ENCODE data around the gene C19orf67. TPM values are rescaled to one million over a fixed set of nuclear protein-coding genes. Genes with fewer than 3 reads are reported as not detected.
A peak's percentile ranks its signal among the peaks of the same experiment; 100 is the strongest.

The C19orf67 gene
- total and polyA plus RNA-seq, 2 experiments from 2014 or later, result not detected

DNA sequence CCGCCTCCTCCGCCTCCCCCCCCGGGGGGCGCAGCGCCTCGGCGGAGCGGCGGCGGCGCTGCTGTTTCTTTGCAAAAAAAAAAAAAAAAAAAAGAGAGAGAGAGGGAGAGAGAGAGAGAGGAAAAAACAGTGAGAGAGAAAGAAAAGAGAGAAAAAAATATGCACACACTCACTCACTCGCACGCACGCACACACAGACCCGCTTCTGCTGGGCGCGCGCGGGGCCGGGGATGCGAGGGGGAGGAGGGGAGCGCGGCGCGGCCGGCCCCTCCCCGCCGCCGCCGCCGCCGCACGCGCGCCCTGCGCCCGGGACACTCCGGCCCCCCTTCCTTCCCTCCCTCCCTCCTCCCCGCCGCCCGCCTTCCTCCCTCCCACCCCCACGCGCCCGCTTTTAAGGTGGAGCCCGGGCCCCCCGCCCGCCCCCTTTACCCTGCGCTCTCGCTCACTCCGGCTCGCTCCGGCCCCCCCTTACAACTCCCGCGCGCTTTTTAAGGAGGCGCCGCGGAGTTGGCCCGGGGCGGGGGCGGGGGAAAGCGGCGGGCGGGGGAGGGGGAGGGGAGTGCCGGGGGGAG lies 5.0 kb upstream of the C19orf67 start, which contains the start of gene SAMD1:
TSS of gene SAMD1 (minus strand) at position 243 of the 572 bp plus-strand sequence.
- H3K27ac Mint-ChIP-seq, result no peak within 1 kb of the TSS
- peak within 1 kb of the TSS; percentile 91 for H3K4me3 Mint-ChIP-seq
- Histone ChIP-seq H3K79me2 (replicated peaks; ENCODE audit: insufficient read depth) (no peaks in the 10 kb centered on the region), H4K20me1 (replicated peaks; ENCODE audit: insufficient read depth) (peaks cover 6% of the 10 kb centered on the region; the same call in 1 of the 2 replicates), H2AFZ (peak within 1 kb of the TSS; percentile 90), H3K9me2 (ENCODE audit: insufficient read depth) (no peaks in the 10 kb centered on the region), H3K4me3 (peak within 1 kb of the TSS; percentile 93), H3K4me1 (ENCODE audit: insufficient read depth) (peaks cover 8% of the 10 kb centered on the region), H3K4me2 (peak within 1 kb of the TSS; percentile 99), H3K27me3 (ENCODE audit: insufficient read depth) (peaks cover 27% of the 10 kb centered on the region), H3K36me3 (ENCODE audit: insufficient read depth) (peaks cover 9% of the 10 kb centered on the region; the same call in 1 of the 2 replicates), H3F3A (replicated peaks; ENCODE audit: low read depth) (peaks cover 26% of the 10 kb centered on the region), H3K27ac (ENCODE audit: low read depth) (0 out of 2 replicates have a peak within 1 kb of the TSS, but pooled peaks have one; percentile 55)
- H3K27me3 Mint-ChIP-seq (ENCODE audit: insufficient read depth, low read depth, poor library complexity), result peaks cover 23% of the 10 kb centered on the region
- no peak for TF ChIP-seq STAT1 (IDR thresholded peaks at IDR 0.05; ENCODE audit: unreplicated experiment)
- ATAC-seq (peak; percentile 20; the same call in 2 of the 3 replicates), DNase-seq (ENCODE audit: low spot score) (peak; percentile 92)
- peaks cover 28% of the 10 kb centered on the region for H3K36me3 Mint-ChIP-seq (ENCODE audit: low read depth)
- H3K9me3 Mint-ChIP-seq, result peaks cover 15% of the 10 kb centered on the region
- H3K4me1 Mint-ChIP-seq, result peaks cover 12% of the 10 kb centered on the region

DNA sequence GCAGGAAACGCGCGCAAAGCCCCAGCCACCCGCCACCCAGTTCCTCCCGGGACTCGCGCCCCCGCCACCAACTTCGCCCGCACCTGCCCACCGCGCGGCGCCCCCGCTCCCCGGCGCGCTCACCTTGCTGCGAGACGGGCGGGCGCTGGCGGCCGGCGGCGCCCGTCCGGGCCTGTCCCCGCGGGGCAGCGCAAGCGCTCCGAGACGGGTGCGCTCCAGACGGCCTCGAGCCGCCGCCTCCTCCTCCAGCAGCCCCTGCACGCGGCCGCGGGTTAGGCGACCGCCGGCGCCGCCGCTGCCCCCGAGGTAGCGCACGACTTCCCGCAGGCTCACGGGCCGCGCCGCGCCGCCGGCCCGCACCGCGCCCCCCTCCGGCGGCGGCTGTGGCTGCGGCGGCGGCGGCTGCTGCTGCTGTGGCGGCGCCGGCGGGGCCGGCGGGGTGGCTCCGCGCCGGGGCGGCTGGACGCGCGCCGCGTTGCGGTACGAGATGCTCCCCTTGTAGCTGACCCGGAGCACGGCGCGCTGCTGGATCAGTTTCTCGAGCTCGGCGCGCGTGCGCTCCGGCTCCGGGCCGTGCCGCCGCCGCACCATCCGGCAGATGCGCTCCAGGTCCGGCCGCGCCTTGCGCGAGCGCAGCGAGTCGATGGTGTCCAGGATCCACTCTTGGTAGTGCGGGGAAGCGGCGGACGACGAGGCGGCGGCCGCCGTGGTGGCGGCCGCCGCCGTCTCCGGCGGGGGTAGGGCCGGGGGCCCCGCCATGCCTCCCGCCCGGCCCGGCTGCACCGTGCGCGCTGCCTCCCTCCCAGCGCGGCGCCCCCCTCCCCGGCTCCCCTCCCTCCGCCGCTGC lies 4.3 kb upstream of the C19orf67 start:
- no peak for ATAC-seq
- no peak for TF ChIP-seq EZH2phosphoT487 (IDR thresholded peaks at IDR 0.05; ENCODE audit: unreplicated experiment)
- no peak for TF ChIP-seq JUNB (IDR thresholded peaks at IDR 0.05; ENCODE audit: unreplicated experiment)
- TF ChIP-seq, protein P1, sequence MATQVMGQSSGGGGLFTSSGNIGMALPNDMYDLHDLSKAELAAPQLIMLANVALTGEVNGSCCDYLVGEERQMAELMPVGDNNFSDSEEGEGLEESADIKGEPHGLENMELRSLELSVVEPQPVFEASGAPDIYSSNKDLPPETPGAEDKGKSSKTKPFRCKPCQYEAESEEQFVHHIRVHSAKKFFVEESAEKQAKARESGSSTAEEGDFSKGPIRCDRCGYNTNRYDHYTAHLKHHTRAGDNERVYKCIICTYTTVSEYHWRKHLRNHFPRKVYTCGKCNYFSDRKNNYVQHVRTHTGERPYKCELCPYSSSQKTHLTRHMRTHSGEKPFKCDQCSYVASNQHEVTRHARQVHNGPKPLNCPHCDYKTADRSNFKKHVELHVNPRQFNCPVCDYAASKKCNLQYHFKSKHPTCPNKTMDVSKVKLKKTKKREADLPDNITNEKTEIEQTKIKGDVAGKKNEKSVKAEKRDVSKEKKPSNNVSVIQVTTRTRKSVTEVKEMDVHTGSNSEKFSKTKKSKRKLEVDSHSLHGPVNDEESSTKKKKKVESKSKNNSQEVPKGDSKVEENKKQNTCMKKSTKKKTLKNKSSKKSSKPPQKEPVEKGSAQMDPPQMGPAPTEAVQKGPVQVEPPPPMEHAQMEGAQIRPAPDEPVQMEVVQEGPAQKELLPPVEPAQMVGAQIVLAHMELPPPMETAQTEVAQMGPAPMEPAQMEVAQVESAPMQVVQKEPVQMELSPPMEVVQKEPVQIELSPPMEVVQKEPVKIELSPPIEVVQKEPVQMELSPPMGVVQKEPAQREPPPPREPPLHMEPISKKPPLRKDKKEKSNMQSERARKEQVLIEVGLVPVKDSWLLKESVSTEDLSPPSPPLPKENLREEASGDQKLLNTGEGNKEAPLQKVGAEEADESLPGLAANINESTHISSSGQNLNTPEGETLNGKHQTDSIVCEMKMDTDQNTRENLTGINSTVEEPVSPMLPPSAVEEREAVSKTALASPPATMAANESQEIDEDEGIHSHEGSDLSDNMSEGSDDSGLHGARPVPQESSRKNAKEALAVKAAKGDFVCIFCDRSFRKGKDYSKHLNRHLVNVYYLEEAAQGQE (IDR thresholded peaks at IDR 0.05; ENCODE audit: unreplicated experiment), result no peak
- TF ChIP-seq, protein P2, sequence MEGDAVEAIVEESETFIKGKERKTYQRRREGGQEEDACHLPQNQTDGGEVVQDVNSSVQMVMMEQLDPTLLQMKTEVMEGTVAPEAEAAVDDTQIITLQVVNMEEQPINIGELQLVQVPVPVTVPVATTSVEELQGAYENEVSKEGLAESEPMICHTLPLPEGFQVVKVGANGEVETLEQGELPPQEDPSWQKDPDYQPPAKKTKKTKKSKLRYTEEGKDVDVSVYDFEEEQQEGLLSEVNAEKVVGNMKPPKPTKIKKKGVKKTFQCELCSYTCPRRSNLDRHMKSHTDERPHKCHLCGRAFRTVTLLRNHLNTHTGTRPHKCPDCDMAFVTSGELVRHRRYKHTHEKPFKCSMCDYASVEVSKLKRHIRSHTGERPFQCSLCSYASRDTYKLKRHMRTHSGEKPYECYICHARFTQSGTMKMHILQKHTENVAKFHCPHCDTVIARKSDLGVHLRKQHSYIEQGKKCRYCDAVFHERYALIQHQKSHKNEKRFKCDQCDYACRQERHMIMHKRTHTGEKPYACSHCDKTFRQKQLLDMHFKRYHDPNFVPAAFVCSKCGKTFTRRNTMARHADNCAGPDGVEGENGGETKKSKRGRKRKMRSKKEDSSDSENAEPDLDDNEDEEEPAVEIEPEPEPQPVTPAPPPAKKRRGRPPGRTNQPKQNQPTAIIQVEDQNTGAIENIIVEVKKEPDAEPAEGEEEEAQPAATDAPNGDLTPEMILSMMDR (conservative IDR thresholded peaks at IDR 0.05; ENCODE audit: low read depth in 2 of 2), result no peak; a peak in 1 of 4 replicates
- no peak for TF ChIP-seq POLR2AphosphoS5 (IDR thresholded peaks at IDR 0.05; ENCODE audit: low read depth)
- TF ChIP-seq, protein P3, sequence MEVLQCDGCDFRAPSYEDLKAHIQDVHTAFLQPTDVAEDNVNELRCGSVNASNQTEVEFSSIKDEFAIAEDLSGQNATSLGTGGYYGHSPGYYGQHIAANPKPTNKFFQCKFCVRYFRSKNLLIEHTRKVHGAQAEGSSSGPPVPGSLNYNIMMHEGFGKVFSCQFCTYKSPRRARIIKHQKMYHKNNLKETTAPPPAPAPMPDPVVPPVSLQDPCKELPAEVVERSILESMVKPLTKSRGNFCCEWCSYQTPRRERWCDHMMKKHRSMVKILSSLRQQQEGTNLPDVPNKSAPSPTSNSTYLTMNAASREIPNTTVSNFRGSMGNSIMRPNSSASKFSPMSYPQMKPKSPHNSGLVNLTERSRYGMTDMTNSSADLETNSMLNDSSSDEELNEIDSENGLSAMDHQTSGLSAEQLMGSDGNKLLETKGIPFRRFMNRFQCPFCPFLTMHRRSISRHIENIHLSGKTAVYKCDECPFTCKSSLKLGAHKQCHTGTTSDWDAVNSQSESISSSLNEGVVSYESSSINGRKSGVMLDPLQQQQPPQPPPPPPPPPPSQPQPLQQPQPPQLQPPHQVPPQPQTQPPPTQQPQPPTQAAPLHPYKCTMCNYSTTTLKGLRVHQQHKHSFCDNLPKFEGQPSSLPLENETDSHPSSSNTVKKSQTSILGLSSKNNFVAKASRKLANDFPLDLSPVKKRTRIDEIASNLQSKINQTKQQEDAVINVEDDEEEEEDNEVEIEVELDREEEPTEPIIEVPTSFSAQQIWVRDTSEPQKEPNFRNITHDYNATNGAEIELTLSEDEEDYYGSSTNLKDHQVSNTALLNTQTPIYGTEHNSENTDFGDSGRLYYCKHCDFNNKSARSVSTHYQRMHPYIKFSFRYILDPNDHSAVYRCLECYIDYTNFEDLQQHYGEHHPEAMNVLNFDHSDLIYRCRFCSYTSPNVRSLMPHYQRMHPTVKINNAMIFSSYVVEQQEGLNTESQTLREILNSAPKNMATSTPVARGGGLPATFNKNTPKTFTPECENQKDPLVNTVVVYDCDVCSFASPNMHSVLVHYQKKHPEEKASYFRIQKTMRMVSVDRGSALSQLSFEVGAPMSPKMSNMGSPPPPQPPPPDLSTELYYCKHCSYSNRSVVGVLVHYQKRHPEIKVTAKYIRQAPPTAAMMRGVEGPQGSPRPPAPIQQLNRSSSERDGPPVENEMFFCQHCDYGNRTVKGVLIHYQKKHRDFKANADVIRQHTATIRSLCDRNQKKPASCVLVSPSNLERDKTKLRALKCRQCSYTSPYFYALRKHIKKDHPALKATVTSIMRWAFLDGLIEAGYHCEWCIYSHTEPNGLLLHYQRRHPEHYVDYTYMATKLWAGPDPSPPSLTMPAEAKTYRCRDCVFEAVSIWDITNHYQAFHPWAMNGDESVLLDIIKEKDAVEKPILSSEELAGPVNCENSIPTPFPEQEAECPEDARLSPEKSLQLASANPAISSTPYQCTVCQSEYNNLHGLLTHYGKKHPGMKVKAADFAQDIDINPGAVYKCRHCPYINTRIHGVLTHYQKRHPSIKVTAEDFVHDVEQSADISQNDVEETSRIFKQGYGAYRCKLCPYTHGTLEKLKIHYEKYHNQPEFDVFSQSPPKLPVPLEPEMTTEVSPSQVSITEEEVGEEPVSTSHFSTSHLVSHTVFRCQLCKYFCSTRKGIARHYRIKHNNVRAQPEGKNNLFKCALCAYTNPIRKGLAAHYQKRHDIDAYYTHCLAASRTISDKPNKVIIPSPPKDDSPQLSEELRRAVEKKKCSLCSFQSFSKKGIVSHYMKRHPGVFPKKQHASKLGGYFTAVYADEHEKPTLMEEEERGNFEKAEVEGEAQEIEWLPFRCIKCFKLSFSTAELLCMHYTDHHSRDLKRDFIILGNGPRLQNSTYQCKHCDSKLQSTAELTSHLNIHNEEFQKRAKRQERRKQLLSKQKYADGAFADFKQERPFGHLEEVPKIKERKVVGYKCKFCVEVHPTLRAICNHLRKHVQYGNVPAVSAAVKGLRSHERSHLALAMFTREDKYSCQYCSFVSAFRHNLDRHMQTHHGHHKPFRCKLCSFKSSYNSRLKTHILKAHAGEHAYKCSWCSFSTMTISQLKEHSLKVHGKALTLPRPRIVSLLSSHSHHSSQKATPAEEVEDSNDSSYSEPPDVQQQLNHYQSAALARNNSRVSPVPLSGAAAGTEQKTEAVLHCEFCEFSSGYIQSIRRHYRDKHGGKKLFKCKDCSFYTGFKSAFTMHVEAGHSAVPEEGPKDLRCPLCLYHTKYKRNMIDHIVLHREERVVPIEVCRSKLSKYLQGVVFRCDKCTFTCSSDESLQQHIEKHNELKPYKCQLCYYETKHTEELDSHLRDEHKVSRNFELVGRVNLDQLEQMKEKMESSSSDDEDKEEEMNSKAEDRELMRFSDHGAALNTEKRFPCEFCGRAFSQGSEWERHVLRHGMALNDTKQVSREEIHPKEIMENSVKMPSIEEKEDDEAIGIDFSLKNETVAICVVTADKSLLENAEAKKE (CRISPR knock-in tag; IDR thresholded peaks at IDR 0.05), result no peak

More for the DNA sequence above, 4.3 kb upstream of the C19orf67 start:
- Histone ChIP-seq H3K36me3 (ENCODE audit: insufficient read depth) (peaks cover 9% of the 10 kb centered on the region; the same call in 1 of the 2 replicates), H4K20me1 (replicated peaks; ENCODE audit: insufficient read depth) (0 out of 2 replicates have a peak, but pooled peaks cover 6% of the 10 kb centered on the region), H3K79me2 (replicated peaks; ENCODE audit: insufficient read depth) (no peaks in the 10 kb centered on the region), H3K27me3 (ENCODE audit: insufficient read depth) (peaks cover 31% of the 10 kb centered on the region), H2AFZ (no peak overlapping the region), H3K9me2 (ENCODE audit: insufficient read depth) (no peaks in the 10 kb centered on the region), H3K4me1 (ENCODE audit: insufficient read depth) (peaks cover 12% of the 10 kb centered on the region), H3K4me2 (peak overlapping the region; percentile 72), H3K27ac (ENCODE audit: low read depth) (no peak overlapping the region), H3K4me3 (peak overlapping the region; percentile 60), H3F3A (replicated peaks; ENCODE audit: low read depth) (peaks cover 31% of the 10 kb centered on the region)
- H3K36me3 Mint-ChIP-seq (ENCODE audit: low read depth), result peaks cover 28% of the 10 kb centered on the region
- peak overlapping the region; percentile 80 for H3K4me3 Mint-ChIP-seq
- peaks cover 23% of the 10 kb centered on the region for H3K27me3 Mint-ChIP-seq (ENCODE audit: insufficient read depth, low read depth, poor library complexity)
- peak; percentile 71 for DNase-seq (ENCODE audit: low spot score)
- peaks cover 15% of the 10 kb centered on the region for H3K9me3 Mint-ChIP-seq
- peaks cover 15% of the 10 kb centered on the region for H3K4me1 Mint-ChIP-seq
- no peak overlapping the region for H3K27ac Mint-ChIP-seq
